Colonic mucosa (tissue), 4 donors: ENCODE results near the gene SCNM1. TPM values are rescaled to one million over a fixed set of nuclear protein-coding genes. Genes with fewer than 3 reads are reported as not detected.
A peak's percentile ranks its signal among the peaks of the same experiment; 100 is the strongest.

Experiments used
- DNase-seq: peaks from one replicate; pipeline ENCODE4 v3.0.0-alpha.2; 2020
- H3K27ac ChIP-seq: fragments of 200-600 bp; one replicate; pipeline ENCODE4 v1.8.0; 2021
- H3K27me3 ChIP-seq: fragments of 200-600 bp; one replicate; pipeline ENCODE4 v1.8.0; 2021
- H3K36me3 ChIP-seq: fragments of 200-600 bp; one replicate; pipeline ENCODE4 v1.8.0; 2021
- H3K4me1 ChIP-seq: fragments of 200-600 bp; one replicate; pipeline ENCODE4 v1.8.0; 2021; ENCODE audit warnings: mild to moderate bottlenecking
- H3K4me3 ChIP-seq: fragments of 200-600 bp; one replicate; pipeline ENCODE4 v1.8.0; 2021
- H3K9ac ChIP-seq, 2 donors: one replicate each; pipeline ENCODE4 v1.7.0; 2013; ENCODE audit warnings: control low read depth in 2 of 2, low read depth in 2 of 2, low read length in 2 of 2
- H3K9me3 ChIP-seq: fragments of 200-600 bp; one replicate; pipeline ENCODE4 v1.8.0; 2021
- CTCF ChIP-seq: fragments of 200-600 bp; IDR thresholded peaks from one replicate; pipeline ENCODE4 v1.8.0; 2022; ENCODE audit warnings: antibody characterized with exemption, mild to moderate bottlenecking
- intact Hi-C: fragments of 100-400 bp; cut with DNase I; formaldehyde crosslinking; loops from one replicate; pipeline ENCODE4 v1.14.1; 2022
- total RNA-seq, 2 donors: library from RNA; stranded (reverse); fragmentation: NEBNext Ultra II Directional in 1 of 2; extraction: Animal tissue kit (Norgen Biotek cat#: 25700) in 1 of 2; gene quantifications; one replicate each; pipeline ENCODE4 v1.2.1, GENCODE V29; 2021
- donor health status: healthy.
- donor health status: DM: no; HTN: no; CAD: no.
- donor health status: DM: no; HTN: no; CAD: no.

SCNM1 gene
- total RNA-seq, 2 donors from 2014 or later: 22.7 to 31.8 TPM

GRCh38 chr1:151164732-151165280 lies 1.1 kb upstream of the SCNM1 start:
- intact Hi-C loops: no loop called here
- H3K27me3 ChIP-seq: no peaks in the 10 kb centered on the region
- H3K9ac ChIP-seq: peak overlapping the region; percentile 61 to 78
- DNase-seq: no peak
- H3K36me3 ChIP-seq: no peaks in the 10 kb centered on the region
- no peak for TF ChIP-seq CTCF
- H3K4me3 ChIP-seq: peak overlapping the region; percentile 83
- no peaks in the 10 kb centered on the region for H3K9me3 ChIP-seq
- peak overlapping the region; percentile 45 for H3K27ac ChIP-seq
- H3K4me1 ChIP-seq: peaks cover 11% of the 10 kb centered on the region

- TF ChIP-seq CTCF: no peak
- no peaks in the 10 kb centered on the region for H3K36me3 ChIP-seq
- peak overlapping the region; percentile 45 for H3K27ac ChIP-seq
- H3K27me3 ChIP-seq: no peaks in the 10 kb centered on the region
- H3K4me3 ChIP-seq: peak overlapping the region; percentile 83
- intact Hi-C loops: no loop called here
- no peaks in the 10 kb centered on the region for H3K9me3 ChIP-seq
- H3K4me1 ChIP-seq: peaks cover 11% of the 10 kb centered on the region
- H3K9ac ChIP-seq: peak overlapping the region; percentile 61 to 78
- DNase-seq: peak; percentile 53
Measured at GRCh38 chr1:151165281-151165737, 635 bp upstream of the SCNM1 start.

GRCh38 chr1:151166505-151166956 lies 587 bp downstream of the SCNM1 start:
- Histone ChIP-seq H3K9ac (peak overlapping the region; percentile 73 to 99), H3K4me1 (peaks cover 11% of the 10 kb centered on the region), H3K27ac (peak overlapping the region; percentile 64), H3K9me3 (no peaks in the 10 kb centered on the region), H3K27me3 (no peaks in the 10 kb centered on the region), H3K4me3 (peak overlapping the region; percentile 83), H3K36me3 (no peaks in the 10 kb centered on the region)
- TF ChIP-seq CTCF: no peak
- intact Hi-C loops: no loop called here
- DNase-seq: no peak

GRCh38 chr1:151167116-151167515 lies 1.2 kb downstream of the SCNM1 start:
- no peak for DNase-seq
- TF ChIP-seq CTCF: no peak
- H3K9ac ChIP-seq: peak overlapping the region in 1 of 2 donors; percentile 99
- no peak overlapping the region for H3K27ac ChIP-seq
- no peak overlapping the region for H3K4me3 ChIP-seq
- intact Hi-C loops: no loop called here
- H3K4me1 ChIP-seq: peaks cover 11% of the 10 kb centered on the region
- no peaks in the 10 kb centered on the region for H3K9me3 ChIP-seq
- no peaks in the 10 kb centered on the region for H3K27me3 ChIP-seq
- no peaks in the 10 kb centered on the region for H3K36me3 ChIP-seq

- Histone ChIP-seq H3K9ac (no peak overlapping the region), H3K4me1 (peaks cover 7% of the 10 kb centered on the region), H3K9me3 (no peaks in the 10 kb centered on the region), H3K27me3 (no peaks in the 10 kb centered on the region), H3K36me3 (no peaks in the 10 kb centered on the region), H3K27ac (no peak overlapping the region), H3K4me3 (no peak overlapping the region)
- intact Hi-C loops: no loop called here
- TF ChIP-seq CTCF: no peak
- no peak for DNase-seq
Measured at GRCh38 chr1:151171190-151171589, 5.2 kb downstream of the SCNM1 start.
